ENCODE measurements around the gene TASOR2.

Gene TASOR2

DNA sequence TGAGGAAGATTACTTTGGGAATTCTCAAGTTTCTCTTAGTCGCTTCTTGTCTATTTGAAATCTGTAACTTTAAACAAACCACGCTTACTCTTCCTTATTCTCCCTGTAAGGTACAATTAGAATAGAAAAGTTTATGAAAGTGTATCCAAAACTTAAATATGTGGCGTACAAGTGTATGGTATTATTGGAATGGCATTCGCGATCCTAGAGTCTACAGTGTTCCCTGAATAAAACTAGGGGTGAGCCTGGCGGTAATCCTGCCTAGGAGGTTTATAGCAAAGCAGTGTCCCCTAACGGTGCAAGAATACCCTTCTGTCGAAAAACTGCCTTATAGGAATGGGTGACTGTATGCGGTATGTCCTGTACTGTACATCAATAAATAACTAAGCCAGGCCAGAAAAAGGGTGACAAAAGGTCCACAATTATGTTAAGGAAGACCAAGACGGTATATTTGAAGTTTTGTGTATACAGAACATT, 1.2 kb downstream of the TASOR2 start:
- no peak for DNase-seq (ENCODE audit: low spot score)
- TF ChIP-seq, protein P1, sequence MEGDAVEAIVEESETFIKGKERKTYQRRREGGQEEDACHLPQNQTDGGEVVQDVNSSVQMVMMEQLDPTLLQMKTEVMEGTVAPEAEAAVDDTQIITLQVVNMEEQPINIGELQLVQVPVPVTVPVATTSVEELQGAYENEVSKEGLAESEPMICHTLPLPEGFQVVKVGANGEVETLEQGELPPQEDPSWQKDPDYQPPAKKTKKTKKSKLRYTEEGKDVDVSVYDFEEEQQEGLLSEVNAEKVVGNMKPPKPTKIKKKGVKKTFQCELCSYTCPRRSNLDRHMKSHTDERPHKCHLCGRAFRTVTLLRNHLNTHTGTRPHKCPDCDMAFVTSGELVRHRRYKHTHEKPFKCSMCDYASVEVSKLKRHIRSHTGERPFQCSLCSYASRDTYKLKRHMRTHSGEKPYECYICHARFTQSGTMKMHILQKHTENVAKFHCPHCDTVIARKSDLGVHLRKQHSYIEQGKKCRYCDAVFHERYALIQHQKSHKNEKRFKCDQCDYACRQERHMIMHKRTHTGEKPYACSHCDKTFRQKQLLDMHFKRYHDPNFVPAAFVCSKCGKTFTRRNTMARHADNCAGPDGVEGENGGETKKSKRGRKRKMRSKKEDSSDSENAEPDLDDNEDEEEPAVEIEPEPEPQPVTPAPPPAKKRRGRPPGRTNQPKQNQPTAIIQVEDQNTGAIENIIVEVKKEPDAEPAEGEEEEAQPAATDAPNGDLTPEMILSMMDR (IDR thresholded peaks at IDR 0.05; ENCODE audit: extremely low read depth, missing control alignments), result no peak

DNA sequence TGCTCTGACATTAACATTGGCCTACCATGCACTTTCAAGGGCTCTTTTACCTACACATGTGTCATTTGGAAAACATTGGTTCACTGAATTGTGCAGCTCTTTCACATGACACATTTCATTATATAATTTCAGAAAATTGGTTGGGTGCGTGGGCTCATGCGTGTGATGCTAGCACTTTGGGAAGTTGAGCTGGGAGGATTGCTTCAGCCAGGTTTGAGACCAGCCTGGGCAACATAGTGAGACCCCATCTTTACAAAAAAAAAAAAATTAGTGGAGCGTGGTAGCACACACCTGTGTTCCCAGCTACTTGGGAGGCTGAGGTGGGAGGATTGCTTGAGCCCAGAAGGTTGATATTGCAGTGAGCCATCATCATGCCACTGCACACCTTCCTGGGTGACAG, 3.9 kb downstream of the TASOR2 start:
- TF ChIP-seq, protein P1 (IDR thresholded peaks at IDR 0.05; ENCODE audit: extremely low read depth, missing control alignments), result no peak
- no peak for DNase-seq (ENCODE audit: low spot score)

DNA sequence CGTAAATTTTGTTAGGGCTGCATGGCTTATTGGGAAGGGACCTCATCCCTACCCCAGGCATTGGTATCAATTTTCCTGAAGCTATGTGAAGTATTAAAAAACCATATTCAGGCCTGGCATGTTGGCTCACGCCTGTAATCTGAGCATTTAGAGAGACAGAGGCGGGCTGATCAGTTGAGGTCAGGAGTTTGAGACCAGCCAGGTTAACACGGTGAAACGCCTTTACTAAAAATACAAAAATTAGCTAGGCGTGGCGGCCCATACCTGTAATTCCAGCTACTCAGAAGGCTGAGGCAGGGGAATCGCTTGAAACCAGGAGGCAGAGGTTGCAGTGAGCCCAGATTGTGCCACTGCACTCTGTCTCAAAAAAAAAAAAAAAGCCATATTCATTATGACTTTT, 7.1 kb downstream of the TASOR2 start:
- TF ChIP-seq, protein P1 (IDR thresholded peaks at IDR 0.05; ENCODE audit: extremely low read depth, missing control alignments), result no peak
- no peak for DNase-seq (ENCODE audit: low spot score)

DNA sequence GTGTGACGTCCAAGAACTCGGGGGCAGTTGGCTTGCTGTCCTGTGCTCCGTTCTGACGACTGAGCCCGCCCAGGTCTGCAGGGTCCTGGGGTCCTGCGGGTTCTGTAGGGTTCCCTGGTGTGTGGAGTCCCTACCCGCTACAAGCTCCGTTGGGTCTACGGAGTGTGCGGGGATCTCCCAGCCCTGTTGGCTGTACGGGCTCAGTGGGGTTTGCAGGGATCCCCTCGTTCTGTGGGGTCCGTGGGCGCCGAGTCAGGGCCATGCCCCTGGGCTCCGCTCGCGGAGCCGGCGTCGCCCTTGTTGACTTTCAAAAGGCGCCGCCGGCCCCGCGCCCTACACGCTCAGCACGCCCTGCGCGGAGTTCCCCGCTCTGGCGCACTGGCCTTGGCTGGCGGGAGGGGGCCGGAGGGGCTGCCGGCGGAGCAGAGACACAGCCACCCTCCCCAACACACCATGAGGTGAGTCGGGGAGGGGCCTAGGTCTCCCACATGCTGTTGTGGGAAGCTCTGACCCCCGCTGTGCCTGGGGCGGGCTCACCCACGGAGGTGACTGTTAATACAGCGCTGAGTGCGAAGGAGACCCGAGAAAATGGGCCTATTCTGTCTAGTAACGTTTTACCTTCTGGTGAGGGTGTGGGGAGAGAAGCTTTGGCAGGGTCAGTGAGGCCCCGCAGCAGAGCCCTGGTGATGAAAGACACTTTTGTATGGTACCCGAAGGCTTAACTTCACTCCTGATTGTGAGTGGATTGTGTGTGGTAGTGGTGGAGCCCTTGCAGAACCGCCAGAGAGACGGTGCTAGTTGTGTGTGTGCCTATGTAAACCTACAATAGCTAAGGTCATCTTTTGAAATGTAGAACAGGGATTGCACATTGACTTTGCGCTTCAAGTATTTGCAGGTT, 8.1 kb downstream of the TASOR2 start:
- TF ChIP-seq, protein P1 (IDR thresholded peaks at IDR 0.05; ENCODE audit: extremely low read depth, missing control alignments), result no peak
- peak; percentile 74 for DNase-seq (ENCODE audit: low spot score)

DNA sequence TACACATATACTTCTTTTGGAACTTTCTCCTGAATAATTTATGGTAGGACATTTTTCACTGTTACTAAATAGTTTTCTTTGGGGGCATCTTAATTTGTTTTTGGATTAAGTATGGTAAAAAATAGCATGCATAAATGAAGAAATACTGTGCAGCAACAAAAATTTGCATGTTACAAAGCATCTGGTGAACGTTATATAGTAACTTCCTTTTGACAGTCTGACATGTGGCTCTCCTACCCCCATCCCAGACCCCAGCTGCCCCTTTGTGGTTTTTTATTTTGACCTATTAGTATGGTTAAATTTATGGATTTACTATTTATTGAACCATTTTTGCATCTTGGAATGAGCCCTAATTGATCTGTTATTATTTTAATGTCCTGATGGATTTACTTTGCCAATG, 9.9 kb downstream of the TASOR2 start:
- TF ChIP-seq, protein P1 (IDR thresholded peaks at IDR 0.05; ENCODE audit: extremely low read depth, missing control alignments), result no peak
- DNase-seq (ENCODE audit: low spot score), result no peak

DNA sequence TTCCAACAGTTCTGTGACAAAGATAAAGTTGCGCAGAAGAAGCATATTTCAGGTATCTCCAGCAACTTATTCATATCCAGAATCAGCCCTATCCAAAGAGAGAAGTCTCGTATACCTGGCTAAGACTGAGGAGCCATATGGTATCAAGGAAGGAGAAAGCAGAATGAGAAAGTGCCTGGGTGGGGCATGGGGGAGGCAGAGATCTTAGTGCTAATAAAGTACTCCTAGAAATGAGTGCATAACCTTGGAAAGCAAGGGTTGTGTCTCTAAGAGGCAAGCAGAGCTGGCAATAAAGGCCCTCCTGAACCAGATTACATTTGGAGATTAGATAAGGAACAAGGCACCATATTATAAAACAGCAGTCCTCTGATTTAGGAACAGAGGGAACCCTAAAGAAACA, 12.7 kb downstream of the TASOR2 start:
- no peak for DNase-seq (ENCODE audit: low spot score)
- TF ChIP-seq, protein P1 (IDR thresholded peaks at IDR 0.05; ENCODE audit: extremely low read depth, missing control alignments), result no peak

DNA sequence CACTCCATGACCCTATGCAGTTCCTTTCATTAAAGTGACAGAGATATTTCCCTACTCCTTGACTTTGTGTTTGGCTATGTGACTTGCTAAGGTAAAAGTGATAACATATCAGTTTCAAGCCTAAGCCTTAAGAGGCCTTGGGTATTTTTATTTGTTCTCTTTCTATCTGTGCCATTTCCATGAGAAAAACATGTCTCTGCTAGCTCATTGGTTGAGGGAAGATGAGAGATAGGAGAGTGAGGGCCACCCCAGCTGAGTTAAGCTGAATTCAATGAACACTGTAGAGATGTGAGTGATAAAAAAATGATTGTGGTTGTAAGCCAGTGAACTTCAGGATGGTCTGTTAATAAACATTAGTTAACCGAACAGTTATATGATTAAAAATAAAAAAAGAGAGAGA, 13.4 kb downstream of the TASOR2 start:
- TF ChIP-seq, protein P1 (IDR thresholded peaks at IDR 0.05; ENCODE audit: extremely low read depth, missing control alignments), result no peak
- no peak for DNase-seq (ENCODE audit: low spot score)

All from GM20000 (cell line).